HepG2 (cell line): ENCODE measurements around the gene TFEB. TPM values are rescaled to one million over a fixed set of nuclear protein-coding genes. Genes with fewer than 3 reads are reported as not detected.
A peak's percentile ranks its signal among the peaks of the same experiment; 100 is the strongest.

Experiments
- E2F1 ChIP-seq: sonication (generic); formaldehyde crosslinking; IDR thresholded peaks from 2 replicates; pipeline ENCODE4 v1.5.0; 2020; ENCODE audit warnings: missing genetic modification reagents
- EEA1 ChIP-seq: sonication (generic); formaldehyde crosslinking; IDR thresholded peaks from 2 replicates; pipeline ENCODE4 v1.5.1; 2020; ENCODE audit warnings: mild to moderate bottlenecking, missing genetic modification reagents, borderline replicate concordance
- ELF4 ChIP-seq: sonication (generic); formaldehyde crosslinking; IDR thresholded peaks from 2 replicates; pipeline ENCODE4 v1.5.0; 2020; ENCODE audit warnings: missing genetic modification reagents, mild to moderate bottlenecking, moderate library complexity, borderline replicate concordance
- MAX ChIP-seq: IDR thresholded peaks from 2 replicates; pipeline ENCODE4 v1.6.1; 2012; ENCODE audit warnings: inconsistent platforms
- MBNL3 ChIP-seq: fragments of 250-450 bp; sonication (Bioruptor Pico); conservative IDR thresholded peaks from 2 replicates; pipeline ENCODE4 v1.8.0; 2022; ENCODE audit warnings: mild to moderate bottlenecking, inconsistent platforms
- MNT ChIP-seq: fragments of 450-650 bp; IDR thresholded peaks from 2 replicates; pipeline ENCODE4 v1.6.1; 2016
- PHF8 ChIP-seq: sonication (generic); formaldehyde crosslinking; IDR thresholded peaks from 2 replicates; pipeline ENCODE4 v1.5.0; 2020; ENCODE audit warnings: missing genetic modification reagents
- PPARG ChIP-seq: conservative IDR thresholded peaks from 2 replicates; pipeline ENCODE4 v1.6.1; 2016; ENCODE audit warnings: missing biosample characterization, missing genetic modification reagents
- RERE ChIP-seq: IDR thresholded peaks from 2 replicates; pipeline ENCODE4 v1.6.1; 2016; ENCODE audit warnings: low read depth, missing genetic modification reagents, missing compliant biosample characterization
- RNF219 ChIP-seq: sonication (generic); formaldehyde crosslinking; IDR thresholded peaks from 2 replicates; pipeline ENCODE4 v1.5.0; 2020; ENCODE audit warnings: mild to moderate bottlenecking, missing genetic modification reagents
- SOX13 ChIP-seq, 3 experiments: fragments of 450-650 bp in 1 of 3; sonication (generic) in 1 of 3; formaldehyde crosslinking in 1 of 3; IDR thresholded peaks in 2 of 3; conservative IDR thresholded peaks in 1 of 3; 2 replicates each; pipeline versions ENCODE4 v1.5.0 to v1.6.1; 2016 to 2020; ENCODE audit warnings: antibody characterized with exemption in 1 of 3, mild to moderate bottlenecking in 1 of 3, missing compliant biosample characterization in 1 of 3, missing genetic modification reagents in 1 of 3, moderate library complexity in 1 of 3
- TCF7L2 ChIP-seq: IDR thresholded peaks from 2 replicates; pipeline ENCODE4 v1.6.1; 2011; ENCODE audit warnings: mild to moderate bottlenecking, low read depth, low read length, moderate library complexity
- XRCC5 ChIP-seq: fragments of 200-400 bp; formaldehyde crosslinking; optimal IDR thresholded peaks from 2 replicates; pipeline ENCODE3; 2017; ENCODE audit warnings: mild to moderate bottlenecking, low read length
- ZBTB42 ChIP-seq: sonication (generic); formaldehyde crosslinking; IDR thresholded peaks from 2 replicates; pipeline ENCODE4 v1.5.0; 2020; ENCODE audit warnings: mild to moderate bottlenecking, missing genetic modification reagents
- ZNF572 ChIP-seq: sonication (generic); formaldehyde crosslinking; IDR thresholded peaks from 2 replicates; pipeline ENCODE4 v1.5.1; 2020; ENCODE audit warnings: mild to moderate bottlenecking, missing genetic modification reagents
- ZNF652 ChIP-seq: IDR thresholded peaks from 2 replicates; pipeline ENCODE4 v1.6.1; 2016; ENCODE audit warnings: low read depth, borderline replicate concordance
- ZNF883 ChIP-seq: sonication (generic); formaldehyde crosslinking; IDR thresholded peaks from 2 replicates; pipeline ENCODE4 v1.5.1; 2020; ENCODE audit warnings: mild to moderate bottlenecking, missing genetic modification reagents; ENCODE audit errors: not compliant biosample characterization
- polyA plus RNA-seq, 8 experiments: library from polyadenylated mRNA; depleted of rRNA in 3 of 8; stranded (reverse) in 7 of 8; unstranded in 1 of 8; fragments of >200 nt; fragmentation: Illumina TruSeq in 4 of 8; extraction: Trizol in 4 of 8; gene quantifications; 2 replicates each; pipeline versions ENCODE4 v1.2.1 to v1.2.3, GENCODE V29; 2011 to 2016; ENCODE audit warnings: low read depth in 4 of 8, missing spikeins in 1 of 8, mixed read lengths in 1 of 8; ENCODE audit not compliant: insufficient read depth in 1 of 8
- total RNA-seq, 5 experiments: library from RNA; depleted of rRNA; stranded (reverse); fragments of >200 nt; fragmentation: Illumina TruSeq; extraction: Trizol; gene quantifications; 2 replicates each; pipeline ENCODE4 v1.2.3, GENCODE V29; 2016; ENCODE audit warnings: low read depth in 1 of 5

TFEB gene
- total and polyA plus RNA-seq, 2 of the 13 experiments (the other 11 are each of a cell fraction or from before 2014, with no cell fraction given) = 13.3 to 18.7 TPM

- TF ChIP-seq RERE (CRISPR knock-in tag) = 0 out of 2 replicates have a peak, but pooled peaks have one; percentile 6
- TF ChIP-seq ELF4 (CRISPR knock-in tag) = no peak
- TF ChIP-seq ZBTB42 = no peak
- TF ChIP-seq PHF8 (CRISPR knock-in tag) = 0 out of 2 replicates have a peak, but pooled peaks have one; percentile 17
- peak; percentile 23 for TF ChIP-seq XRCC5
- TF ChIP-seq MNT = no peak
- no peak for TF ChIP-seq MBNL3 (CRISPR knock-in tag)
- no peak for TF ChIP-seq ZNF572 (CRISPR knock-in tag)
- TF ChIP-seq SOX13 (IDR thresholded peaks at IDR 0.05) = no peak
- TF ChIP-seq SOX13 (CRISPR knock-in tag; conservative IDR thresholded peaks at IDR 0.05 in 1 of 2, IDR thresholded peaks at IDR 0.05 in 1 of 2) = no peak; a peak in 1 of 4 replicates
- no peak; the same call in 1 of the 2 replicates for TF ChIP-seq MAX
- TF ChIP-seq ZNF652 = no peak
- TF ChIP-seq EEA1 (CRISPR knock-in tag) = no peak
- TF ChIP-seq TCF7L2 = no peak
- TF ChIP-seq E2F1 (CRISPR knock-in tag) = no peak
- TF ChIP-seq RNF219 (CRISPR knock-in tag) = no peak
- no peak for TF ChIP-seq PPARG (CRISPR knock-in tag)
- TF ChIP-seq ZNF883 (CRISPR knock-in tag) = peak; percentile 28
Observed at GRCh38 chr6:41728073-41728936, 7.1 kb downstream of the TFEB start (continued).
